ENCODE data around the gene THUMPD1.

THUMPD1 gene

DNA sequence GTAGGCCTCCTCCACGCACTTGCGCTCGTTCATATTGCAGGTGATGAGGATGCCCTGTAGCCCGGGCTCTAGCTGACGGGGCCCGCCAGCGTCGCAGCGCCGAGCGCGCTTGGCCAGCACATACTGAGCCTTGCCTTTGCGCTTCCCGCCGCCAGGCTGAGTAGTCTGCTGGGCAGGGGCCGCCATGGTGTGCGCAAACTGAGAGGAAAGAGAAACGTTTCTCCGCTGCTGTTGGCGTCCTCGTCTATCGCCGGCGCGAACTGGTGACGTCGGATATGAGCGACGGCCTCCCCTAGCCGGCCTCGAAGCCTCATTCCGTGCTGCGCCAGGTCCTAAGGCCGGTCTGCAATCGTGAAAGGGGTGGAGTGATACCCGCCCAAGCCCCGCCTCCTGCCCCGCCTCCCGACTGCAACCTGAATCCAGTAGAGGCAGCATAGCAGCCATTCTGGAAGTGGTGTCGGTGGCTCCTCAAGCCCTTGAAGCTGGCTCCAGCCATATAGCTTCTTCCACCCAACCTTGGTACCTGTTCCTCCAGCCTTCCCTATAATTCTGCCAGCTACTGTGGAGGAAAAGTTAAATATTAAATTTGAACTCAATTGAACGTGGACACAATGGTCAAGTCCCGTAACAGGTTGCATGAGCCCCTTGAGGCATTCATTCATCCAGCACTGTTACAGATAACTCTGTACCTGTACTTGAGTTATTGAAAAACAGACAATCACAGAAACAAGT lies at the start of gene THUMPD1:
TSS of gene THUMPD1 (minus strand) at position 265 of the 732 bp plus-strand sequence. CDS start at position 186, 79 bp downstream.
- peak; percentile 94 for DNase-seq (ENCODE audit: low read depth)
- TF ChIP-seq, protein P1, sequence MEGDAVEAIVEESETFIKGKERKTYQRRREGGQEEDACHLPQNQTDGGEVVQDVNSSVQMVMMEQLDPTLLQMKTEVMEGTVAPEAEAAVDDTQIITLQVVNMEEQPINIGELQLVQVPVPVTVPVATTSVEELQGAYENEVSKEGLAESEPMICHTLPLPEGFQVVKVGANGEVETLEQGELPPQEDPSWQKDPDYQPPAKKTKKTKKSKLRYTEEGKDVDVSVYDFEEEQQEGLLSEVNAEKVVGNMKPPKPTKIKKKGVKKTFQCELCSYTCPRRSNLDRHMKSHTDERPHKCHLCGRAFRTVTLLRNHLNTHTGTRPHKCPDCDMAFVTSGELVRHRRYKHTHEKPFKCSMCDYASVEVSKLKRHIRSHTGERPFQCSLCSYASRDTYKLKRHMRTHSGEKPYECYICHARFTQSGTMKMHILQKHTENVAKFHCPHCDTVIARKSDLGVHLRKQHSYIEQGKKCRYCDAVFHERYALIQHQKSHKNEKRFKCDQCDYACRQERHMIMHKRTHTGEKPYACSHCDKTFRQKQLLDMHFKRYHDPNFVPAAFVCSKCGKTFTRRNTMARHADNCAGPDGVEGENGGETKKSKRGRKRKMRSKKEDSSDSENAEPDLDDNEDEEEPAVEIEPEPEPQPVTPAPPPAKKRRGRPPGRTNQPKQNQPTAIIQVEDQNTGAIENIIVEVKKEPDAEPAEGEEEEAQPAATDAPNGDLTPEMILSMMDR (conservative IDR thresholded peaks at IDR 0.05; ENCODE audit: control insufficient read depth, insufficient read depth, low read depth, low read length), result no peak
- peak within 1 kb of the TSS; percentile 83 for H3K4me3 ChIP-seq (ENCODE audit: control insufficient read depth, low read depth, low read length)

GRCh38 chr16:20789130-20789529 lies 47.5 kb upstream of the THUMPD1 start:
- DNase-seq (ENCODE audit: low read depth), result no peak
- H3K4me3 ChIP-seq (ENCODE audit: control insufficient read depth, low read depth, low read length), result no peak overlapping the region
- TF ChIP-seq, protein P1 (conservative IDR thresholded peaks at IDR 0.05; ENCODE audit: control insufficient read depth, insufficient read depth, low read depth, low read length), result no peak

GRCh38 chr16:20784204-20784603 lies 42.6 kb upstream of the THUMPD1 start:
- DNase-seq (ENCODE audit: low read depth), result no peak
- H3K4me3 ChIP-seq (ENCODE audit: control insufficient read depth, low read depth, low read length), result no peak overlapping the region
- TF ChIP-seq, protein P1 (conservative IDR thresholded peaks at IDR 0.05; ENCODE audit: control insufficient read depth, insufficient read depth, low read depth, low read length), result no peak

DNA sequence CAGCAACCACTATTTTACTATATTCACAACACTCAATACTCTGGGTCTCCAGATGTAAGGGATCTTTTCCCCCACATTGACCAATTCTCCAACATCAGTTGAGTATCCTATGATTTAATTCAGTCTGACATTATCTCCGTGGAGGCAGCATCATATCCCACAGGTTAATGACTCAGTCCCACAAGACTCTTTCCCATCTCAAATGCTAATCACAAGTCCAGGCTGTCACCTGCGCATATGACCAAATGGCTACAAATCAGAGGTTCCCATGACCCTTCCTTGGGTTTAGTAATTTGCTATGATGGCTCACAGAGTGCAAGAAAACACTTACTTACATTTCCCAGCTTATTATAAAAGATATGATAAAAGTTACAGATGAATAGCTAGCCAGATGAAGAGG lies 40.9 kb upstream of the THUMPD1 start:
- no peak for DNase-seq (ENCODE audit: low read depth)
- TF ChIP-seq, protein P1 (conservative IDR thresholded peaks at IDR 0.05; ENCODE audit: control insufficient read depth, insufficient read depth, low read depth, low read length), result no peak
- no peak overlapping the region for H3K4me3 ChIP-seq (ENCODE audit: control insufficient read depth, low read depth, low read length)

DNA sequence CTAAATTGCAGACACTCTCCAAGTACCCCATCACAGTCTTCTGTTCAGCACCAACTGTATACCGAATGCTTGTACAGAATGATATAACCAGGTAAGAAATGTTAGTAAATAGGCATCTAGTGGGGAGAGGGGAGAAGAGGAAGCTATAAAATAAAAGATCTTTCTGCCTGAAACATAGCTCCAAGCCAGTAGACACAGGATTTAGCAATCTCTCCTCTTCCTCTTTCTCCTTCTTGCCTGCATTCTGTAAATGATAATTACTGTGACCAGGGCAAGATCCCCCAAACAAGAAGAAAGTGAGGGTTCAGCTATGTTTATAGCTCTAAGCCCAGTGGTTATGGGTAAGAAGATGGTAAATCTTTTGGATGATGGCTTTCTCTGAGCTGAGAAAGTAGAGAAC lies 40.1 kb upstream of the THUMPD1 start:
- TF ChIP-seq, protein P1 (conservative IDR thresholded peaks at IDR 0.05; ENCODE audit: control insufficient read depth, insufficient read depth, low read depth, low read length), result no peak
- no peak for DNase-seq (ENCODE audit: low read depth)
- no peak overlapping the region for H3K4me3 ChIP-seq (ENCODE audit: control insufficient read depth, low read depth, low read length)

DNA sequence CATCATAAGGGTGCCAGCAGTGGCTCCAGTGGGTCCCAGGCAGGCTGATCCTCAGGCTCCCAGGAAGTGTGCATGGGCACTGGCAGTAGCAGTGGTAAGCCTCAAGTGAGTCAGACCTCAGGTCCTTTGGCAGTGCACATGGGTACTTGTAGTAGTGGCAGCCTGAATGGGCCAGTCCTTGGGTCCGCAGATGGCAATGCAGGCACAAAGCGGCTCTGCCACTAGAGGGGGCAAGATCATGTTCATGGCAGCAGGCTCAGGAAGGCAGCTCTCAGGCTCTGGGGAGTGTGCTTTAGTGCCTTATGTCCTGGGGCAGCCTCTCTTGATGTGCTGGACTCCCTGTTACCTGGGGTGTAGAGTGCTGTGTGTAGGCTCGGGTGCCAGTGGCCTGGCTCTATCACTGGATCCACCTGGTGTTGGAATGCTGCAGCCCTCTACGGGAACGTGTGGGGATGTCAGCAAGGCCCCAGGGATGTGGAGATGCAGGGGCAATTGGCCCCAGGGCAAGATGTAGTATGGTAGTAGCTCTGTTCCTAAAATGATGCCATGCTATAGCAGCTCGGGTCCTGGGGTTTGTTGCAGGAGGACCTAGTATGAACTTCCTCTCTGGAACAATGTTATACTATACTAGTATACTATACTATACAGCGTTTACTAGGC lies 33.2 kb upstream of the THUMPD1 start:
- peak; percentile 60 for DNase-seq (ENCODE audit: low read depth)
- no peak overlapping the region for H3K4me3 ChIP-seq (ENCODE audit: control insufficient read depth, low read depth, low read length)
- TF ChIP-seq, protein P1 (conservative IDR thresholded peaks at IDR 0.05; ENCODE audit: control insufficient read depth, insufficient read depth, low read depth, low read length), result peak; percentile 78

Measured in fibroblast of mammary gland (primary cell).